Activated B cell treated with CpG ODN at 0.5 μM for 24 hours (primary cell): ENCODE results near the gene COL1A1. TPM values are rescaled to one million over a fixed set of nuclear protein-coding genes. Genes with fewer than 3 reads are reported as not detected.

Experiments
- ATAC-seq: fragments of 200-7000 bp; cut with Tn5 transposase; one replicate; pipeline ENCODE4 v1.10.0; 2021; ENCODE audit warnings: low read depth, mild to moderate bottlenecking, moderate library complexity
- CTCF ChIA-PET: fragments of 350-600 bp; sonication (Branson Sonifier 250); formaldehyde crosslinking; loops from one replicate; lab custom pipeline; 2021; ENCODE audit warnings: antibody characterized with exemption; lab: Charles Lee
- POLR2A ChIA-PET: fragments of 350-600 bp; sonication (Branson Sonifier 250); formaldehyde crosslinking; loops from one replicate; lab custom pipeline; 2021; ENCODE audit warnings: antibody characterized with exemption; lab: Charles Lee
- DNase-seq: peaks from one replicate; pipeline ENCODE4 v3.0.0; 2022
- H3K27ac Mint-ChIP-seq: one replicate; pipeline ENCODE4 v1.8.0; 2020; ENCODE audit warnings: mixed read lengths
- H3K27me3 Mint-ChIP-seq: one replicate; pipeline ENCODE4 v1.8.0; 2021; ENCODE audit warnings: mixed read lengths
- H3K36me3 Mint-ChIP-seq: one replicate; pipeline ENCODE4 v1.8.0; 2021; ENCODE audit warnings: low read depth, mixed read lengths
- H3K4me1 Mint-ChIP-seq: one replicate; pipeline ENCODE4 v1.8.0; 2021; ENCODE audit warnings: mixed read lengths
- H3K4me3 Mint-ChIP-seq: one replicate; pipeline ENCODE4 v1.8.0; 2020; ENCODE audit warnings: mild to moderate bottlenecking, mixed read lengths
- H3K9me3 Mint-ChIP-seq: one replicate; pipeline ENCODE4 v1.8.0; 2020; ENCODE audit warnings: mixed read lengths
- CTCF ChIP-seq: fragments of 200-600 bp; IDR thresholded peaks from one replicate; pipeline ENCODE4 v1.8.0; 2022; ENCODE audit warnings: antibody characterized with exemption, mild to moderate bottlenecking
- intact Hi-C: fragments of 100-400 bp; cut with micrococcal nuclease; formaldehyde crosslinking; loops from one replicate; pipeline ENCODE4 v1.15.1; 2024
- total RNA-seq: library from RNA; stranded (reverse); gene quantifications from 2 replicates; pipeline ENCODE4 v1.2.3, GENCODE V29; 2022

Gene COL1A1
- total RNA-seq, 1 donor from 2014 or later, result 9.2 TPM

DNA sequence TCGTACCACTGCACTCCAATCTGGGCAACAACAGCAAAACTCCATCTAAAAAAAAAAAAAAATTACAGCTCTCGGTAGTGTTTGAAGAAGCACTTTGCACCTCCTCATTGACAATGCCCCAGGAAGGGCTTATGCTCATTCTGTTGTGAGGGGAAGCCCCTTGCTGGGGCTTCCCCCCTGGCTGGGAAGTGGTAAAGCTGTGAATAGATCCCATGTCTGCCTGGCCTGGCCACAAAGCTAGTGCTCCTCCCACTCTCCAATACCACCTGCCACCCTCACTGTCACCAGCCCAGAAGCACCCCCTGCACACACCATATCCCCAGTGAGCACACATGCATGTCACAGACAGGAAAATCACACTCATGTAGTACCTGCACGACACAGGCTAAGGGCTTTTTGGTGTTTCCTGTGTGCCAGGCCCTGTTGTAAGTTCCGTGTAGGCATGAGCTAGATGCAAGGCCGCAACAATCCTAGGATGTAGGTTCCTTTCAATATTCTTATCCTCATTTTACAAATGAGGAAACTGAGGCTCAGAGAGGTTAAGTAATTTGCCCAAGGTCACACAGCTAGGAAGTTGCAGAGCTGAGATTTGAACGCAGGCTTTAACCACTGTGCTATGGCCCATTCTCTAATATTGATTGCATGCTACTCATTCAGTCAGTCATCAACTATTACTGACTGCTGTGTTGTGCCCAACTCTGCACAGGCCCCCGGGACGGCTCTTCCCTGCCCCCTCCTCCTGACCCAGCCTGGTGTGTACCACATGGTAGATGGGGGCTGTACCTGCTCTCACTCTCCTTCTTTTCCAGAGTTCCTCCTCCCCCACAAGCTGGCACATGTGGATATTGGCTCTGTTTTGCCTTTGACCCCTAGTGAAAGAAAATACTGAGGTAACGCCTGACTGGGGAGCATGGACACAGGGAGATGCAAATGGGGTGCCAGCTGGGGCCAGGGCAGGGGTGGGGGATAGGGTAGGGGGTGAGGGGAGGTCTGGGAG lies 11.9 kb upstream of the COL1A1 start:
- POLR2A ChIA-PET, result interaction anchor here (0.6 to 0.7 kb wide), 2 partner anchors 19 to 131 kb away, joined by 4 to 5 read pairs; no protein-coding TSS in a partner anchor
- CTCF ChIA-PET, result interaction anchor here (1.0 to 2.4 kb wide), 5 partner anchors 11 to 73 kb away, joined by 3 to 12 read pairs (median 3); partner anchors contain the start of gene COL1A1
- Mint-ChIP-seq H3K36me3 (no peaks in the 10 kb centered on the region), H3K4me3 (no peak overlapping the region), H3K9me3 (no peaks in the 10 kb centered on the region), H3K27ac (no peak overlapping the region), H3K4me1 (peaks cover 12% of the 10 kb centered on the region), H3K27me3 (peaks cover 29% of the 10 kb centered on the region)
- intact Hi-C loops, result no loop called here
- DNase-seq (no peak), ATAC-seq (peak; percentile 92)
- no peak for TF ChIP-seq CTCF

GRCh38 chr17:50212121-50212843 lies 10.9 kb upstream of the COL1A1 start:
- ATAC-seq (no peak), DNase-seq (no peak)
- ChIA-PET POLR2A (interaction anchor here (0.7 kb wide), 1 partner anchor 21 kb away, joined by 4 read pairs; no protein-coding TSS in a partner anchor), CTCF (interaction anchor here (1.0 to 2.4 kb wide), 4 partner anchors 10 to 72 kb away, joined by 3 to 12 read pairs (median 6); partner anchors contain the start of gene COL1A1)
- no peak overlapping the region for H3K4me3 Mint-ChIP-seq
- no peaks in the 10 kb centered on the region for H3K9me3 Mint-ChIP-seq
- H3K27ac Mint-ChIP-seq, result no peak overlapping the region
- H3K36me3 Mint-ChIP-seq, result no peaks in the 10 kb centered on the region
- intact Hi-C loops, result no loop called here
- H3K4me1 Mint-ChIP-seq, result peaks cover 12% of the 10 kb centered on the region
- TF ChIP-seq CTCF, result no peak
- H3K27me3 Mint-ChIP-seq, result peaks cover 39% of the 10 kb centered on the region

GRCh38 chr17:50211249-50212120 lies 10.1 kb upstream of the COL1A1 start:
- POLR2A ChIA-PET, result no interaction called here
- H3K27ac Mint-ChIP-seq, result no peak overlapping the region
- H3K4me3 Mint-ChIP-seq, result no peak overlapping the region
- CTCF ChIA-PET, result interaction anchor here (1.5 to 2.4 kb wide), 2 partner anchors 10 to 11 kb away, joined by 8 to 12 read pairs; partner anchors contain the start of gene COL1A1
- peaks cover 45% of the 10 kb centered on the region for H3K27me3 Mint-ChIP-seq
- no peaks in the 10 kb centered on the region for H3K36me3 Mint-ChIP-seq
- DNase-seq, result no peak
- TF ChIP-seq CTCF, result no peak
- H3K9me3 Mint-ChIP-seq, result no peaks in the 10 kb centered on the region
- H3K4me1 Mint-ChIP-seq, result peaks cover 15% of the 10 kb centered on the region
- intact Hi-C loops, result no loop called here
- no peak for ATAC-seq

DNA sequence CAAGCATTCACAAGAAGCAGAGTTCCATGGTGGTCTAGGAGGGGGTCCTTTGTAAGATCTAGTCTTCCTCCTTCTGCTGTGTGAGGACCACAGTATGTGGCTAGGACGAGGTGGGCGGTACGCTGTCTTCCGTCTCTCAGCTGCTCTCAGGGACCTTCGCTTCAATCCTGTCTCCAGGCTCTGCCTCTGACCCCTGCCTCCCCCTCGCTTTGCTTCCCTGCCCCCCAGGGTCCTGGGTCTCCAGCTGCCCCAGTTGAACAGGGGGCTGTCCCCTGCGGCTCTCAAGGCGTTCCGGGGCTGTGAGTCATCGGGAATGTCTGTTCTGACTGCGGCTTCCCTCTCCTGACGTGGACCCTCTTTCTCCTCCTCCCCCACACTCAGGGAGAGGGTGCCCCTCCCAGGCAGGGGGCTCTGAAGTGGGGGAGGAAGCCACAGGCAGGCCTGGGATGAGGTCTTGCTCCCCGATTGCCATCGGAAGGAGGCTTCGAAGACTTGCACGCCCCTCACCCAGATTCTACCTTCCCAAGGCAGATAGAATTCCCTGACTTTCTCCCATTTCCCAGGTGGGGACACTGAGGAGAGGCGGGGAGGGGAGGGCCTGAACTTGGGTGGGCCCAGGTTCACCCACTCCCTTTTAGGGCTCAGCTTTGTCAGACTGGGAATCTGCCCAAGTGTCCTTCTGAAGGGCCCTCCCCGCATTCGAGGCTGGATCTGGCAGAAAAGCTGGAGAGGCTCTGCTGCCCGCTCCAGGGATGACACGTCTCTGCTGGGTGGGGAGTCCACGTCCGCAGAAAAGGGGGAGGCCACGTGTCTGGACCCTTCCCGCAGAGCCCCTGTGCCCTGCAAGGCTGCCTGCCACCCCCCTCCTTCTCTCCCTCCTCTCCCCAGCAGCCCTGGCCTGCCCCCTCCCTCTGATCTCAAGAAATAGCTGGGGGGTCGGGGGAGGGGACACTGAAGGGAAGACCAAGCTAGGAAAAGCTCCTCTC lies 9.1 kb upstream of the COL1A1 start:
- Mint-ChIP-seq H3K27me3 (peaks cover 51% of the 10 kb centered on the region), H3K27ac (no peak overlapping the region), H3K4me3 (no peak overlapping the region), H3K4me1 (peaks cover 15% of the 10 kb centered on the region), H3K9me3 (no peaks in the 10 kb centered on the region), H3K36me3 (no peaks in the 10 kb centered on the region)
- TF ChIP-seq CTCF, result no peak
- ChIA-PET POLR2A (no interaction called here), CTCF (no interaction called here)
- intact Hi-C loops, result no loop called here
- DNase-seq (no peak), ATAC-seq (no peak)
